HepG2 (cell line): ENCODE data around the gene TMEM14A. TPM values are rescaled to one million over a fixed set of nuclear protein-coding genes. Genes with fewer than 3 reads are reported as not detected.
A peak's percentile ranks its signal among the peaks of the same experiment; 100 is the strongest.

Experiments
- GATAD2A ChIP-seq: IDR thresholded peaks from 2 replicates; pipeline ENCODE4 v1.6.1; 2016
- HNF1A ChIP-seq, 2 experiments: sonication (generic) in 1 of 2; formaldehyde crosslinking in 1 of 2; IDR thresholded peaks; 2 replicates each; pipeline versions ENCODE4 v1.4.0 to v1.6.1; 2016 to 2020; ENCODE audit warnings: borderline replicate concordance in 1 of 2, low read depth in 1 of 2, mild to moderate bottlenecking in 1 of 2, missing genetic modification reagents in 1 of 2
- KDM3A ChIP-seq: IDR thresholded peaks from 2 replicates; pipeline ENCODE4 v1.6.1; 2018; ENCODE audit warnings: low read depth, missing compliant biosample characterization
- MLXIP ChIP-seq: sonication (generic); formaldehyde crosslinking; IDR thresholded peaks from 2 replicates; pipeline ENCODE4 v1.9.0; 2021; ENCODE audit warnings: missing genetic modification reagents, borderline replicate concordance
- MYPOP ChIP-seq: sonication (generic); formaldehyde crosslinking; IDR thresholded peaks from 2 replicates; pipeline ENCODE4 v1.8.1; 2023; ENCODE audit warnings: mild to moderate bottlenecking, moderate library complexity, missing genetic modification reagents
- SIN3A ChIP-seq: IDR thresholded peaks from 2 replicates; pipeline ENCODE4 v1.6.1; 2011; ENCODE audit warnings: low read depth, mild to moderate bottlenecking, control low read depth, low read length, borderline replicate concordance
- SNAPC5 ChIP-seq: sonication (generic); formaldehyde crosslinking; IDR thresholded peaks from 2 replicates; pipeline ENCODE4 v1.8.1; 2023; ENCODE audit warnings: mild to moderate bottlenecking, missing genetic modification reagents, borderline replicate concordance
- ZNF564 ChIP-seq: sonication (generic); formaldehyde crosslinking; IDR thresholded peaks from 2 replicates; pipeline ENCODE4 v1.8.1; 2023; ENCODE audit warnings: mild to moderate bottlenecking, missing genetic modification reagents
- ZNF609 ChIP-seq: sonication (generic); formaldehyde crosslinking; IDR thresholded peaks from 2 replicates; pipeline ENCODE4 v1.4.0; 2020; ENCODE audit warnings: mild to moderate bottlenecking, missing genetic modification reagents, borderline replicate concordance
- ZNF720 ChIP-seq: sonication (generic); formaldehyde crosslinking; IDR thresholded peaks from 2 replicates; pipeline ENCODE4 v1.4.0; 2020; ENCODE audit warnings: missing genetic modification reagents
- ZNF737 ChIP-seq: sonication (generic); formaldehyde crosslinking; IDR thresholded peaks from 2 replicates; pipeline ENCODE4 v1.5.0; 2020; ENCODE audit warnings: missing genetic modification reagents, mild to moderate bottlenecking, borderline replicate concordance
- ZNF792 ChIP-seq: IDR thresholded peaks from 2 replicates; pipeline ENCODE4 v1.6.1; 2016
- polyA plus RNA-seq, 8 experiments: library from polyadenylated mRNA; depleted of rRNA in 3 of 8; stranded (reverse) in 7 of 8; unstranded in 1 of 8; fragments of >200 nt; fragmentation: Illumina TruSeq in 4 of 8; extraction: Trizol in 4 of 8; gene quantifications; 2 replicates each; pipeline versions ENCODE4 v1.2.1 to v1.2.3, GENCODE V29; 2011 to 2016; ENCODE audit warnings: low read depth in 4 of 8, missing spikeins in 1 of 8, mixed read lengths in 1 of 8; ENCODE audit not compliant: insufficient read depth in 1 of 8
- total RNA-seq, 5 experiments: library from RNA; depleted of rRNA; stranded (reverse); fragments of >200 nt; fragmentation: Illumina TruSeq; extraction: Trizol; gene quantifications; 2 replicates each; pipeline ENCODE4 v1.2.3, GENCODE V29; 2016; ENCODE audit warnings: low read depth in 1 of 5

The TMEM14A gene
- total and polyA plus RNA-seq, 2 of the 13 experiments (the other 11 are each of a cell fraction or from before 2014, with no cell fraction given) = 24.6 to 73.7 TPM

GRCh38 chr6:52725535-52726192, 54.8 kb downstream of the TMEM14A start (continued):
- TF ChIP-seq MLXIP (CRISPR knock-in tag) = 0 out of 2 replicates have a peak, but pooled peaks have one; percentile 4
- TF ChIP-seq SIN3A = no peak
- 0 out of 2 replicates have a peak, but pooled peaks have one; percentile 38 for TF ChIP-seq SNAPC5
- TF ChIP-seq ZNF564 (CRISPR knock-in tag) = 0 out of 2 replicates have a peak, but pooled peaks have one; percentile 54
- TF ChIP-seq GATAD2A (CRISPR knock-in tag) = peak; percentile 100
- TF ChIP-seq KDM3A (CRISPR knock-in tag) = peak; percentile 84; the same call in 1 of the 2 replicates
- peak; percentile 80 for TF ChIP-seq ZNF792 (CRISPR knock-in tag)
- TF ChIP-seq ZNF737 (CRISPR knock-in tag) = no peak
- TF ChIP-seq ZNF609 (CRISPR knock-in tag) = peak; percentile 100
- TF ChIP-seq ZNF720 = no peak
- peak; percentile 91; the same call in 1 of the 2 replicates for TF ChIP-seq MYPOP (CRISPR knock-in tag)
- peak; percentile 90 for TF ChIP-seq HNF1A (IDR thresholded peaks at IDR 0.05; ENCODE audit: low read depth)
- TF ChIP-seq HNF1A (CRISPR knock-in tag; IDR thresholded peaks at IDR 0.05; ENCODE audit: borderline replicate concordance) = peak; percentile 96
